AG04450 (cell line): ENCODE measurements around the gene CEP20. TPM values are rescaled to one million over a fixed set of nuclear protein-coding genes. Genes with fewer than 3 reads are reported as not detected.

Source experiments
- CTCF ChIA-PET: fragments of 300-600, 350-600 bp; formaldehyde crosslinking; extraction: SDS; loops from one replicate; lab custom pipeline; 2022; ENCODE audit warnings: antibody characterized with exemption, inconsistent platforms; lab: Charles Lee
- POLR2A ChIA-PET: fragments of 350-600 bp; formaldehyde crosslinking; extraction: SDS; loops from one replicate; lab custom pipeline; 2021; ENCODE audit warnings: antibody characterized with exemption, inconsistent platforms; lab: Yijun Ruan, JAX
- DNase-seq: peaks from one replicate; pipeline ENCODE4 v3.0.0-alpha.2; 2011; ENCODE audit warnings: low read depth, low spot score
- H3K27ac ChIP-seq: one replicate; pipeline ENCODE4 v1.5.1; 2012; ENCODE audit warnings: low read depth, low read length, control low read depth
- H3K27me3 ChIP-seq: one replicate; pipeline ENCODE4 v1.6.0; 2012; ENCODE audit warnings: low read length; ENCODE audit not compliant: control insufficient read depth, insufficient read depth
- H3K4me3 ChIP-seq: 2 replicates; pipeline ENCODE4 v1.5.1; 2011; ENCODE audit warnings: mild to moderate bottlenecking, low read depth, low read length, control low read depth
- H3K9me3 ChIP-seq: 2 replicates; pipeline ENCODE4 v1.5.1; 2012; ENCODE audit warnings: low read length; ENCODE audit not compliant: control insufficient read depth, insufficient read depth
- polyA plus RNA-seq: library from polyadenylated mRNA; depleted of rRNA; stranded (reverse); fragments of >200 nt; gene quantifications from 2 replicates; pipeline ENCODE4 v1.2.3, GENCODE V29; 2011
- TF ChIP-seq, protein P1 (sequence below): IDR thresholded peaks from 2 replicates; pipeline ENCODE4 v1.5.1; 2011; ENCODE audit warnings: low read depth, low read length, control low read depth, inconsistent platforms

CEP20 gene
- polyA plus RNA-seq, 1 experiment, result 49.3 TPM

DNA sequence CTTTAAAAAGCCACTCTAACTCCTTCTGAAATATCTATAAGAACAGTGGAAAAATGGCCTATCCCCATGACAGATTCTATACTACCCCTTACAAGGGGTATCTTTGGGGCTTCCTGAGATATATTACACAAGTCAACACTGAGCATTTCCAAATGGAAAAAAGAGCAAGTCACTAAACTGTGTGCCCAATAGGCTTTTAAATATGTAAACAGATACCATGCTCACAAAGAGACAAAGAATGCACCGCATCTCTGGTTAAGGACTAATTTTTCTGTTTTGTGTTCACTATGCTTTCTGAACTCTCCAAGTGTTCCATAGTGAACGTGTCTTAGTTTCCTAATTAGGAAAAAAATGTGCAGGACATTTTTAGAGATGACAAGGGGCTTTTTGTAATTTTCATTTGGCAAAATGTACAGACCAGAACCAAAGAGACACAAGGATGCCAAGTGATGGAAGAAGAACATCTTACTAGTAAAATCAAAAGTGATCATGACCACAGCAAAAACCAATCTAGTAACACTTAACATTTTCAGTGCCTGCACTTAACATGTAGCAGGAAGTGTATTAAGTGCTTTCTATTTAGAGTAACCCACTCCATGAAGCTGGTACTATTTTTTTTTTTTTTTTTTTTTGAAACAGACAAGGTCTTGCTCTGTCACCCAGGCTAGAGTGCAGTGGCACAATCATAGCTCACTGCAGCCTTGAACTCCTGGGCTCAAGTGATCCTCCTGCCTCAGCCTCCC, 53.1 kb downstream of the CEP20 start:
- H3K4me3 ChIP-seq, result no peak overlapping the region
- ChIA-PET POLR2A (no interaction called here), CTCF (interaction anchor here (0.7 to 1.5 kb wide), 2 partner anchors 12 to 13 kb away, joined by 3 to 5 read pairs; no protein-coding TSS in a partner anchor)
- H3K27me3 ChIP-seq, result peaks cover 4% of the 10 kb centered on the region
- TF ChIP-seq, protein P1, sequence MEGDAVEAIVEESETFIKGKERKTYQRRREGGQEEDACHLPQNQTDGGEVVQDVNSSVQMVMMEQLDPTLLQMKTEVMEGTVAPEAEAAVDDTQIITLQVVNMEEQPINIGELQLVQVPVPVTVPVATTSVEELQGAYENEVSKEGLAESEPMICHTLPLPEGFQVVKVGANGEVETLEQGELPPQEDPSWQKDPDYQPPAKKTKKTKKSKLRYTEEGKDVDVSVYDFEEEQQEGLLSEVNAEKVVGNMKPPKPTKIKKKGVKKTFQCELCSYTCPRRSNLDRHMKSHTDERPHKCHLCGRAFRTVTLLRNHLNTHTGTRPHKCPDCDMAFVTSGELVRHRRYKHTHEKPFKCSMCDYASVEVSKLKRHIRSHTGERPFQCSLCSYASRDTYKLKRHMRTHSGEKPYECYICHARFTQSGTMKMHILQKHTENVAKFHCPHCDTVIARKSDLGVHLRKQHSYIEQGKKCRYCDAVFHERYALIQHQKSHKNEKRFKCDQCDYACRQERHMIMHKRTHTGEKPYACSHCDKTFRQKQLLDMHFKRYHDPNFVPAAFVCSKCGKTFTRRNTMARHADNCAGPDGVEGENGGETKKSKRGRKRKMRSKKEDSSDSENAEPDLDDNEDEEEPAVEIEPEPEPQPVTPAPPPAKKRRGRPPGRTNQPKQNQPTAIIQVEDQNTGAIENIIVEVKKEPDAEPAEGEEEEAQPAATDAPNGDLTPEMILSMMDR, result no peak
- H3K9me3 ChIP-seq, result no peaks in the 10 kb centered on the region
- no peak for DNase-seq
- no peak overlapping the region for H3K27ac ChIP-seq

DNA sequence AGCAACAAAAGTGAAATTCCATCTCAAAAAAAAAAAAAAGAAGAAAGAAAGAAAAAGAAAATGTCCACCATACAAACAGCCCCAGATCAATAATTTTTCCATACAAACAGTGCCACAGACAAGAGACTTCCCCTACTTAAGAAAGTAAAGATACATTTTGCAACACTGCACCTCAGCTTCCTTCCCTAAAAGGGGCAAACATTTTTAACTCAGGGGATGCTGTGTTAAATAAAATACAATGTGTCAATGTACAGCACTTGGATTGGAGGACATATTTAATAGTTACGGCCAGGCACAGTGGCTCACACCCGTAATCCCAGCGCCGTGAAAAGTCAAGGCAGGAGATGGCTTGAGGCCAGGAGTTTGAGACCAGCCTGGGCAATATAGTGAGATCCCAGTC, 53.9 kb downstream of the CEP20 start:
- ChIA-PET POLR2A (no interaction called here), CTCF (interaction anchor here (1.2 to 1.5 kb wide), 2 partner anchors 12 to 13 kb away, joined by 3 to 4 read pairs; no protein-coding TSS in a partner anchor)
- Histone ChIP-seq H3K27ac (no peak overlapping the region), H3K4me3 (no peak overlapping the region), H3K27me3 (peaks cover 4% of the 10 kb centered on the region), H3K9me3 (no peaks in the 10 kb centered on the region)
- TF ChIP-seq, protein P1, result no peak
- DNase-seq, result no peak

DNA sequence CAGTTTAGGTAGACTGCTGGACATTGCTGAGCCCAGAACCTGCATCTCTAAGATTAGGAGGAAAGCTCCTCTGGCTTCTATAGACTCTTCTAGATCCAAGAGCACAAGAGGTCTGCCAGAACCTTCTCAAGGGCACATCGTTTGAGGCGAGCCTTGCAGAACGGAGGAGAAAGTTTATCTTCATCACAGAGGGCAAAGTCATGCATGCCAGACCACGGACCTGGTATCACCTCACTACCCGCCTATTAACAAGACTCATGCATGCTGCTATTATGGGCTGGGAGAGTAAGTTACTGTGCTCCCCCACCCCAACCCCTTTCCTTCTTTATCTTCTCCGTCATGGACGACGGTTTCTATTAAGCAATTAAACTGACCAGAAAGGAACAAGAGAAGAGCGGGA, 54.9 kb downstream of the CEP20 start:
- Histone ChIP-seq H3K27me3 (peaks cover 4% of the 10 kb centered on the region), H3K27ac (no peak overlapping the region), H3K9me3 (no peaks in the 10 kb centered on the region), H3K4me3 (no peak overlapping the region)
- POLR2A ChIA-PET, result no interaction called here
- DNase-seq, result no peak
- CTCF ChIA-PET, result interaction anchor here (1.2 to 1.5 kb wide), 2 partner anchors 11 to 12 kb away, joined by 3 to 4 read pairs; no protein-coding TSS in a partner anchor
- TF ChIP-seq, protein P1, result no peak

DNA sequence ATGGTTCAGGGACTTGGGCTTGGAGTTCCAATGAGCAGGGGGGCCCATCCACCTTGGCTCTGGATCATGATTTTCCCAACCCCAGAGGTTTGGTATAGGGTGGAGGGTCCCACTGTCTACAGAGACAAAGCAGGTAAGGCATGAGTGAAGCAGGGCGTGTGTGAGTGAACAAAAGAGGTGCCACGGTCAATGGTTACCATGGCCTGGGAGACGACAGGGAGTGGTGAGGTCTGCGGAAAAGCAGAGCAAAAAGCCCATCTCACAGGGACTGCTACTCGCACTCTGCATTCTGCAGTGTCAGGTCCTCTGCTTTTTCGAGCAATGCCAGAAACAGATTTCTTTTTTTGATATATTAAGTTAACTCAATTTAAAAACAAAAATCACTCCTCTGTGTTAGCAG, 56.2 kb downstream of the CEP20 start:
- Histone ChIP-seq H3K27ac (no peak overlapping the region), H3K27me3 (peaks cover 4% of the 10 kb centered on the region), H3K9me3 (no peaks in the 10 kb centered on the region), H3K4me3 (no peak overlapping the region)
- TF ChIP-seq, protein P1, result no peak
- no peak for DNase-seq
- CTCF ChIA-PET, result interaction anchor here (0.5 to 1.1 kb wide), 2 partner anchors 10 to 296 kb away, joined by 5 to 8 read pairs; no protein-coding TSS in a partner anchor
- POLR2A ChIA-PET, result no interaction called here

DNA sequence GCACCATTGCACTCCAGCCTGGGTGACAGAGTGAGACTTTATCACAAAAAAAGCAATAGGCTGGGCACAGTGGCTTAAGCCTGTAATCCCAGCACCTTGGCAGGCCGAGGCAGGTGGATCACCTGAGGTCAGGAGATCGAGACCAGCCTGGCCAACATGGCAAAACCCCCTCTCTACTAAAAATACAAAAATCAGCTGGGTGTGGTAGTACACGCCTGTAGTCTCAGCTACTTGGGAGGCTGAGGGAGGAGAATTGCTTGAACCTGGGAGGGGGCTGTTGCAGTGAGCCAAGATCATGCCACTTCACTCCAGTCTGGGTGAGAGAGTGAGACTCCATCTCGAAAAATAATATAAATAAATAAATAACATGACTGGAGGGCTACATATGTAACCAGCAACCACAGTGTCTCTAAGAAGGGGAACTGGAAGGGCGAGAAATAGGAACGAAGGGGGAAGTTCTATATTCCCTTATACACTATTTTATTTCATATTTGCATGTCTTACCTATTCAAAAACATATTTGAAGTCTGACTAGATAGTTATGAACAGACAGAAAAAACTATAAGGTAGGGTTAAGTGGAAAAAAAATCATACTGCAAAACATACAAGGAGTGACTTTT, 57.5 kb downstream of the CEP20 start:
- TF ChIP-seq, protein P1, result no peak
- H3K9me3 ChIP-seq, result no peaks in the 10 kb centered on the region
- POLR2A ChIA-PET, result no interaction called here
- no peak overlapping the region for H3K27ac ChIP-seq
- CTCF ChIA-PET, result no interaction called here
- peaks cover 4% of the 10 kb centered on the region for H3K27me3 ChIP-seq
- H3K4me3 ChIP-seq, result no peak overlapping the region
- no peak for DNase-seq
